EH (cell line): ENCODE results near the gene PRAMEF1.
"Not testable (repeated sequence)": the region's sequence is repeated elsewhere in the genome, so short reads cannot be mapped to it uniquely, and the experiment has no call there.

Experiments
- DNase-seq: peaks from one replicate; pipeline ENCODE4 v3.0.0-alpha.2; 2015; ENCODE audit warnings: low read depth

Gene PRAMEF1

DNA sequence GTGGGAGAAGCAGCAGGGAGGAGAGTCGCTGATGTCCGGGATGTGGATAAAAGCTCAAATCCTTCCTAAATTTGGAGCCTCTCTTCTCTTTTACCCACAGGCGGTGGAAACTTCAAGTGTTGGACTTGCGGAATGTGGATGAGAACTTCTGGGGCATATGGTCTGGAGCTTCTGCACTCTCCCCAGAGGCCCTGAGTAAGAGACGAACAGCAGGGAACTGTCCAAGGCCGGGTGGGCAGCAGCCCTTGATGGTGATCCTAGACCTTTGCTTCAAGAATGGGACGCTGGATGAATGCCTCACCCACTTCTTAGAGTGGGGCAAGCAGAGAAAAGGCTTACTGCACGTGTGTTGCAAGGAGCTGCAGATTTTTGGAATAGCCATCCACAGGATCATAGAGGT is 15.8 kb upstream of the PRAMEF1 start:
- DNase-seq, result no peak

DNA sequence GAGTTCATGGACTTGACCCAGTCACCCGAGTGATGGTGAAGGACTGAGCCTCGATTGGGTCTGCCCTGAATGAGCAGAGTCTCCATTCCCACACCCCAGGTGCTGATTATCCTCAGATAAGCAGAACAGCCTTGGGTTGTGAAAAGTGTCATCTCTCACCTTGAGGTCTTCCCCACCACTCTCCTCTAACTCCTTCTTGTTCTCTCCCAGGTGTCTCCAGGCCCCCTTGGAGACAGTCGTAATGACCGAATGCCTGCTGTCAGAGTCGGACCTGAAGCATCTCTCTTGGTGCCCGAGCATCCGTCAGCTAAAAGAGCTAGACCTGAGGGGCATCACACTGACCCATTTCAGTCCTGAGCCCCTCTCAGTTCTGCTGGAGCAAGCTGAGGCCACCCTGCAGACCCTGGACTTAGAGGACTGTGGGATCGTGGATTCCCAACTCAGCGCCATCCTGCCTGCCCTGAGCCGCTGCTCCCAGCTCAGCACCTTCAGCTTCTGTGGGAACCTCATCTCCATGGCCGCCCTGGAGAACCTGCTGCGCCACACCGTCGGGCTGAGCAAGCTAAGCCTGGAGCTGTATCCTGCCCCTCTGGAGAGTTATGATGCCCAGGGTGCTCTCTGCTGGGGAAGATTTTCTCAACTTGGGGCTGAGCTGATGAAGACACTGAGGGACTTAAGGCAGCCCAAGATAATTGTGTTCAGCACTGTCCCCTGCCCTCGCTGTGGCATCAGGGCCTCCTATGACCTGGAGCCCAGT is 14.2 kb upstream of the PRAMEF1 start:
- DNase-seq, result no peak

GRCh38 chr1:12778061-12778460 is 13.1 kb upstream of the PRAMEF1 start:
- DNase-seq, result no peak

DNA sequence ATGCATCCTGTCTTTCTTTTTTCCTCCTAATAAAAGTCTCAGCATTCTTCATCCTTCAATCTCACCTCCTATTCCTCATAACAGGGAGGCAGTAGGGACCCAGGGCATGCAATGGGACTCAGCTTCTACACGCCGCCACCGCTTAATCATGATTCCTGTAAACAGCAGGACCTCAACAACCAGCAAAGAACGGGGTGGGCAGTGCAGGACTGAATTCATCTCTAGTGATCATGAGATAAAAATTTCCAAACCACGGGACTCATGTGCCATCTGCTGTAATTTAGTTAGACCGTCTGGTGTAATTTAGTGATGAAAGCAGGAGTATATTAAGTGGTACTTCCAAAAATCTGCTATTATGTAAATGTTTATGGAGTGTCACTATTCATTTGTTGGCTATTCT is 12.3 kb upstream of the PRAMEF1 start:
- DNase-seq, result peak; percentile 3

DNA sequence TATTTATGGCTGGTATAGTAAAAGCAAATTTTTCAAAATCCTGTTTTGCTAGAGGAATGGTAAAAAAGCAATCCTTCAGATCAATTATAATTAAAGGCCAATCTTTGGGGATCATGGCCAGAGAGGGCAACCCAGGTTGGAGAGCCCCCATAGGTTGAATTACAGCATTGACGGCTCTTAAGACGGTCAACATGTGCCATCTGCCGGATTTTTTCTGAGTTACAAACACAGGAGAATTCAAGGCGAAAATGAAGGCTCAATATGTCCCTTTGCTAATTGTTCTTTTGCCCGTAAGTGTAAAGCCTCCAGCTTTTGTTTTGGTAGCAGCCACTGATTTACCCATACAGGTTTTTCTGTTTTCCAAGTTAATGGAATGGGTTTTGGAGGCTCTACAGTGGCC is 9.7 kb upstream of the PRAMEF1 start:
- not testable (repeated sequence) for DNase-seq

- peak; percentile 7 for DNase-seq
Observed at GRCh38 chr1:12783783-12784182, 7.4 kb upstream of the PRAMEF1 start.

DNA sequence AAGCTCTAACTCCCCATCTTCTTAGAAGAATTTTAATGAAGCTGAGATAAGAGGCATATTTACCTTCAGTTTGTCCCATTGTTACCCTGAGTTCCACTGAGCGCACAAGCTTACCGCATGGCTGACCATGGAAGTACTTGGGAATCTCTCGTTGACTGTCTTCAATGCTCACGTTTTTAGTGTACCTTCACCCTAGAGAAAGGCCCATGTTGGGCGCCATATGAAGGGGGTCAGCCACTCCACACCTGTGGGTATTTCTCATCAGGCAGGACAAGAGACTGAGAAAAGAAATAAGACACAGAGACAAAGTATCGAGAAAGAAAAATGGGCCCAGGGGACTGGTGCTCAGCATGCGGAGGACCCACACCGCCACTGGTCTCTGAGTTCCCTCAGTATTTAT is 6.5 kb upstream of the PRAMEF1 start:
- not testable (repeated sequence) for DNase-seq

- DNase-seq, result no peak
Observed at GRCh38 chr1:12798911-12799310, 7.7 kb downstream of the PRAMEF1 start.

DNA sequence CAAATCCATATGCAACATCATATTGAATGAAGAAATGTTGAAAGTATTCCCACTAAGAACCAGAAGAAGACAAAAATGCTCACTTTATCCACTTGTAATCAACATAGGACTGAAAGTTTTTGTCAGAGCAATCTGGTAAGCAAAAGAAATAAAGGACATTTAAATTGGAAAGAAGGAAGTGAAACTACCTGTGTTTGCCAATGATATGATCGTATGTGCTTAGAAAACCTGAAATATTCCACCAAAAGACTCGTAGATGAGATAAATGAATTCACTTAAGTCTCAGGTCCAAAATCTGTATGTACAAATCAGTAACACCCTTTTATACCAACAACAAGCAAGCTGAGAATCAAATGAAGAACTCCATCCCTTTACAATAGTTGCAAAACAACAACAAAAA is 8.5 kb downstream of the PRAMEF1 start:
- DNase-seq, result no peak

GRCh38 chr1:12809933-12810332 is 18.7 kb downstream of the PRAMEF1 start:
- no peak for DNase-seq

GRCh38 chr1:12810691-12811408 is 19.7 kb downstream of the PRAMEF1 start:
- peak; percentile 57 for DNase-seq

- DNase-seq, result no peak
Observed at GRCh38 chr1:12811409-12811784, 20.2 kb downstream of the PRAMEF1 start.

GRCh38 chr1:12819061-12819460 is 27.9 kb downstream of the PRAMEF1 start:
- DNase-seq, result not testable (repeated sequence)

DNA sequence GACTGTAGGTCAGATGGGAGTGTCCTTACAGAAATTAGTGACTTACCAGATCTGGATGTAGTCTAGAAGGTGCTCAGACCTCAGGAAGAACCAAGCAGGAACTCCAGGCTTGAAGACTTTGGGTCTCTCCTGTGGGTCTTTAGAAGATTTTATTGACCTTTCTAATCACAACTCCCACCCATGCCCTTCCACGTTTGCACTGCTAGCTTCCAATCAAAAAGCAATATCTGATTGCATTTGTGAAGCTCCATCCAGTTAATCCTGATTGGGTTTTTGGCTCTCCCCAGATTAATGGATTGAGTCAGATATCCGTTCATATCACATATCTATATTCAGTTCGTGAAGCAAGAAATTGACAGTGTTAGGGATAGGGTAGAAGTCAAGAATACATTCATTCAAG is 40.1 kb downstream of the PRAMEF1 start, which contains the start of gene PRAMEF11:
TSS of gene PRAMEF11 (minus strand) at position 101 of the 400 bp plus-strand sequence. CDS start 2,621 bp downstream, outside the sequence.
- DNase-seq, result not testable (repeated sequence)

DNA sequence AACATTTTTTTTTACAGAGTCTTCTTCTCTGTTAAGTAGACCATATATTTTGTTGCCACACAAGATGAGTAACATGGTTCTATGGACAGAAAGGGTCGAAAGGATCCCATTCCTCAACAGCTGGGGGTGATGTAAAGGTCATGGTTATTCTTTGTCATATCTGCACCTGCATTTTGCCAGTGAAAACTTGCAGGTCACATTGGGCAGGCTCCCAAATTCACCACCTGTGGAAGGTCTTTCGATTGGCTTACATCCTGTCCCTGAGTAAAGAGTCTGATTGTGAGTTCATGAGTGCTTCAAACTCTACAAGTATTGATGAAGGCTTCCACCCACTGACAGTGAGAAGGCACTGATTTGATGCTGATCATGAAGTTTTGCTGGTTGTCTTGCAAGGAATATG is 42.1 kb downstream of the PRAMEF1 start:
- not testable (repeated sequence) for DNase-seq
